Measurements from ENCODE around the gene PRKG1.

GRCh38 chr10:51244748-51245490, 170.6 kb downstream of the PRKG1 start:
- TF ChIP-seq TP53 (CRISPR knock-in tag; IDR thresholded peaks at IDR 0.05), result no peak
- TF ChIP-seq ZNF121 (CRISPR knock-in tag; IDR thresholded peaks at IDR 0.05), result no peak
- TF ChIP-seq MAX (CRISPR knock-in tag; IDR thresholded peaks at IDR 0.05), result no peak
- no peak for TF ChIP-seq IRF2 (CRISPR knock-in tag; IDR thresholded peaks at IDR 0.05; ENCODE audit: borderline replicate concordance, low read depth)
- TF ChIP-seq CREM (CRISPR knock-in tag; IDR thresholded peaks at IDR 0.05), result no peak
- no peak for TF ChIP-seq CTCF (IDR thresholded peaks at IDR 0.05)
- TF ChIP-seq KAT7 (CRISPR knock-in tag; IDR thresholded peaks at IDR 0.05; ENCODE audit: borderline replicate concordance), result no peak
- no peak for TF ChIP-seq TCF7 (CRISPR knock-in tag; IDR thresholded peaks at IDR 0.05; ENCODE audit: low read depth)
- TF ChIP-seq FOXP4 (CRISPR knock-in tag; IDR thresholded peaks at IDR 0.05), result no peak
- no peak for TF ChIP-seq ZNF281 (CRISPR knock-in tag; IDR thresholded peaks at IDR 0.05)
- no peak for TF ChIP-seq EMX1 (CRISPR knock-in tag; IDR thresholded peaks at IDR 0.05)
- TF ChIP-seq TEAD1 (CRISPR knock-in tag; IDR thresholded peaks at IDR 0.05), result no peak
- TF ChIP-seq CBFB (CRISPR knock-in tag; IDR thresholded peaks at IDR 0.05; ENCODE audit: low read depth), result no peak

Measured in WTC11 (cell line).